GM12872 (cell line): Measurements from ENCODE around the gene SLC7A1.

Experiments
- CTCF ChIP-seq: IDR thresholded peaks from 3 replicates; pipeline ENCODE4 v1.5.1; 2011; ENCODE audit warnings: low read depth, mild to moderate bottlenecking, low read length, moderate library complexity; ENCODE audit not compliant: insufficient read depth

The SLC7A1 gene

GRCh38 chr13:29542381-29542780, 53.1 kb downstream of the SLC7A1 start:
- TF ChIP-seq CTCF: no peak

- no peak for TF ChIP-seq CTCF
These were observed 54.1 kb downstream of the SLC7A1 start for GRCh38 chr13:29541400-29541799.

GRCh38 chr13:29540799-29541198, 54.7 kb downstream of the SLC7A1 start:
- no peak for TF ChIP-seq CTCF

GRCh38 chr13:29540334-29540733, 55.2 kb downstream of the SLC7A1 start:
- no peak for TF ChIP-seq CTCF

GRCh38 chr13:29539856-29540255, 55.6 kb downstream of the SLC7A1 start:
- no peak for TF ChIP-seq CTCF

- no peak for TF ChIP-seq CTCF
These were observed 56.8 kb downstream of the SLC7A1 start for GRCh38 chr13:29538652-29539040.

- TF ChIP-seq CTCF: no peak
These were observed 57.5 kb downstream of the SLC7A1 start for GRCh38 chr13:29537736-29538651.
